ENCODE data around the gene PARVB.

Gene PARVB

GRCh38 chr22:44179989-44180705 is 156.0 kb downstream of the PARVB start:
- DNase-seq: no peak

GRCh38 chr22:44180706-44181032 is 156.6 kb downstream of the PARVB start, which contains the start of gene PARVG:
Gene PARVG (plus strand): TSS chr22:44180925. CDS start chr22:44183330, 2,405 bp downstream.
- no peak for DNase-seq

GRCh38 chr22:44181033-44181911 is 157.2 kb downstream of the PARVB start:
- DNase-seq: peak in 3 of 56 donors; percentile 2 to 12 (median 7)

- DNase-seq: no peak
Observed at GRCh38 chr22:44181912-44182587, 157.9 kb downstream of the PARVB start.

- peak in 22 of 56 donors; percentile 2 to 47 (median 13) for DNase-seq
Observed at GRCh38 chr22:44182588-44183286, 158.6 kb downstream of the PARVB start.

- no peak for DNase-seq
Observed at GRCh38 chr22:44183287-44183588, 159.1 kb downstream of the PARVB start.

GRCh38 chr22:44184006-44184405 is 159.9 kb downstream of the PARVB start:
- no peak for DNase-seq

GRCh38 chr22:44185237-44186120 is 161.4 kb downstream of the PARVB start:
- DNase-seq: no peak

- no peak for DNase-seq
Observed at GRCh38 chr22:44186121-44186510, 162.0 kb downstream of the PARVB start.

GRCh38 chr22:44186737-44187136 is 162.6 kb downstream of the PARVB start:
- no peak for DNase-seq

GRCh38 chr22:44187652-44188230 is 163.6 kb downstream of the PARVB start:
- DNase-seq: no peak

- no peak for DNase-seq
Observed at GRCh38 chr22:44188316-44188715, 164.2 kb downstream of the PARVB start.

GRCh38 chr22:44188986-44189630 is 165.0 kb downstream of the PARVB start:
- no peak for DNase-seq

- DNase-seq: no peak
Observed at GRCh38 chr22:44190381-44190976, 166.4 kb downstream of the PARVB start.

- no peak for DNase-seq
Observed at GRCh38 chr22:44191036-44191454, 166.9 kb downstream of the PARVB start.

GRCh38 chr22:44192098-44192815 is 168.2 kb downstream of the PARVB start:
- peak in 1 of 56 donors; percentile 14 for DNase-seq

- no peak for DNase-seq
Observed at GRCh38 chr22:44192816-44193534, 168.9 kb downstream of the PARVB start.

- no peak for DNase-seq
Observed at GRCh38 chr22:44193535-44193891, 169.4 kb downstream of the PARVB start.

Measured in nucleus accumbens (tissue), 56 donors.